ENCODE results near the gene HP. TPM values are rescaled to one million over a fixed set of nuclear protein-coding genes. Genes with fewer than 3 reads are reported as not detected.

Gene HP
- total and polyA plus RNA-seq, 2 of the 8 experiments (the other 6 are each of a cell fraction or from before 2014, with no cell fraction given): not detected

DNA sequence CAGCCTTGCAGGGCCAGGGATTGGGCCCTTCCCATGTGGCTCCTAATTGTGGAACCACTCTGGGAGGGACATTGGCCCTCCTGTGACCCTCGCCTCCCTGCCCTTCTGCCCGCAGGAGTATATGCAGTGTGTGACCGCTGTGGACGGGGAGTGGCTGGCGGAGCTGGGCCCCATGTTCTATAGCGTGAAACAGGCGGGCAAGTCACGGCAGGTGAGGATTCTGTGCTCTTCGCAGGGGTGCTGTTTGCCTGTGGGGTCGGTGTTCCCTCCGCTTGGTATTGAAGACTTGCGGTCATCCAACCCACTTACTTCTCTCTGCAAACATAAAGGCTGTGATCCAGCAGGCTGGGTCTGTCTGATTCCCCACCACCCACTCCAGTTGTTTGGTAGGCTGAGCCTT, 55.0 kb downstream of the HP start:
- Histone ChIP-seq H3K4me2 (ENCODE audit: insufficient read depth in 1 of 2, low read depth in 2 of 2, low read length in 2 of 2) (no peak overlapping the region), H2BK12ac (ENCODE audit: low read depth, low read length) (no peak overlapping the region), H3K9ac (replicated peaks in 1 of 4; ENCODE audit: extremely low read depth in 1 of 4, low read depth in 3 of 4, low read length in 3 of 4) (no peak overlapping the region), H3K23ac (ENCODE audit: insufficient read length) (no peak overlapping the region), H3K36me3 (ENCODE audit: control insufficient read depth in 2 of 4, insufficient read depth in 4 of 4, low read length in 3 of 4) (peaks cover 24 to 70% (median 59%) of the 10 kb centered on the region in 4 experiments), H3K18ac (ENCODE audit: extremely low read depth, low read length) (no peak overlapping the region), H2BK15ac (ENCODE audit: low read length) (no peak overlapping the region), H3K23me2 (ENCODE audit: low read depth, low read length) (no peaks in the 10 kb centered on the region), H3K9me3 (ENCODE audit: insufficient read depth in 2 of 2, low read depth in 1 of 2, low read length in 1 of 2) (no peaks in the 10 kb centered on the region), H3K56ac (replicated peaks; ENCODE audit: insufficient read length, low read depth, low read length) (no peak overlapping the region), H2AFZ (ENCODE audit: low read length) (no peak overlapping the region), H4K8ac (ENCODE audit: extremely low read depth, insufficient read depth, low read length) (no peak overlapping the region), H3K27ac (ENCODE audit: low read depth, low read length) (no peak overlapping the region), H4K5ac (ENCODE audit: insufficient read length, low read depth, low read length) (no peak overlapping the region), H3K4me1 (replicated peaks in 1 of 4; ENCODE audit: control insufficient read depth in 3 of 4, insufficient read depth in 4 of 4, low read length in 3 of 4) (no peaks in the 10 kb centered on the region), H3K79me2 (ENCODE audit: control insufficient read depth in 1 of 2, insufficient read depth in 2 of 2, low read length in 2 of 2) (no peaks in the 10 kb centered on the region), H2BK20ac (ENCODE audit: low read length) (no peak overlapping the region), H2AK5ac (ENCODE audit: low read depth, low read length) (no peak overlapping the region), H3K14ac (ENCODE audit: insufficient read length) (no peak overlapping the region), H3K4me3 (ENCODE audit: extremely low read depth in 1 of 4, insufficient read depth in 2 of 4, low read depth in 3 of 4, low read length in 4 of 4) (no peak overlapping the region), H4K20me1 (replicated peaks in 1 of 2; ENCODE audit: control insufficient read depth in 1 of 2, insufficient read depth in 2 of 2, low read length in 2 of 2) (peaks cover 0 to 5% of the 10 kb centered on the region in 2 experiments), H3K27me3 (replicated peaks in 1 of 4; ENCODE audit: control insufficient read depth in 3 of 4, extremely low read depth in 1 of 4, insufficient read depth in 3 of 4, low read length in 3 of 4) (no peaks in the 10 kb centered on the region), H3K4ac (replicated peaks; ENCODE audit: insufficient read length, low read depth, low read length) (no peak overlapping the region), H2BK120ac (replicated peaks; ENCODE audit: low read depth, low read length) (no peak overlapping the region), H4K91ac (replicated peaks; ENCODE audit: insufficient read length, low read length) (no peak overlapping the region), H3K79me1 (ENCODE audit: low read depth, low read length) (no peaks in the 10 kb centered on the region), H2BK5ac (ENCODE audit: low read depth, low read length) (no peak overlapping the region)
- POLR2A ChIA-PET (ENCODE audit: partially characterized antibody): interaction anchor here (1.4 to 1.5 kb wide), 3 partner anchors 10 to 14 kb away, joined by 3 to 6 read pairs (median 4); no protein-coding TSS in a partner anchor
- no peak for DNase-seq (ENCODE audit: low read depth in 1 of 2, low spot score in 2 of 2)
- FAIRE-seq: no peak
- CTCF ChIA-PET (ENCODE audit: partially characterized antibody): interaction anchor here (1.0 to 2.3 kb wide), 3 partner anchors 11 to 43 kb away, joined by 3 to 6 read pairs (median 4); no protein-coding TSS in a partner anchor
- WGBS, 2 experiments (ENCODE audit: extremely low coverage in 1 of 2, insufficient coverage in 1 of 2, insufficient read length in 1 of 2, insufficient replicate concordance in 2 of 2, low coverage in 1 of 2, low lambda C conversion rate in 2 of 2, missing lambda C conversion rate in 1 of 2): 91% methylated on average over 12 of the region's 12 CpGs; no CpG with 5 or more reads in 1 of the 2 experiments

Measured in H1 (cell line).